Measurements from ENCODE around the gene ZDHHC16. TPM values are rescaled to one million over a fixed set of nuclear protein-coding genes. Genes with fewer than 3 reads are reported as not detected.

Gene ZDHHC16
- total and polyA plus RNA-seq, 2 donors (not counting 1 experiment from before 2014, with no cell fraction given): 24.1 to 41.5 TPM

DNA sequence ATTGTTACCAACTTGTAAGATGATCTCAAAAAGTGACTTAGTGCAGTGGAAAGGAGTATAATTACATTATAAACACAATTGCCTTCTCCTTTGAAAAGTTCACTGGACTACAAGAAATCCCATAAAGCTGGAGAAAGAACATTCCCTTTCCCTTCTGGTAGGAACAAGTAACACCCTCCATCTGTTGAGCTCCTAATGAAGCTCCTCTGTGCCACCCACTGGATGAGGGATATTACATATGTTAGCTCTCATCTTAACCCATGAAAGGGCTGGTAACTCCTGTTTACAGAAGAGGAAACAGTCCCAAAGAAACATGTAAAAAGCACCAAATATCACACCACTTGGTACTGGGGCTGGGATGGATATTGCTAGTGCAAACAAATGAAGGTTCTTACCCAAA, 11.9 kb upstream of the ZDHHC16 start:
- ChIA-PET CTCF (interaction anchor here (1.0 kb wide), 1 partner anchor 28 kb away, joined by 3 read pairs; no protein-coding TSS in a partner anchor), POLR2A (no interaction called here)
- no peak overlapping the region for H2AFZ ChIP-seq (ENCODE audit: insufficient read depth, low read depth, low read length, poor library complexity, severe bottlenecking)
- no peak overlapping the region for H3K4me3 Mint-ChIP-seq
- peaks cover 4% of the 10 kb centered on the region for H3K4me1 Mint-ChIP-seq
- no peak overlapping the region for H3K4me3 ChIP-seq (ENCODE audit: control extremely low read depth in 1 of 5, extremely low read depth in 1 of 5, insufficient read depth in 1 of 5, low read depth in 2 of 5, low read length in 4 of 5)
- TF ChIP-seq, protein P1, sequence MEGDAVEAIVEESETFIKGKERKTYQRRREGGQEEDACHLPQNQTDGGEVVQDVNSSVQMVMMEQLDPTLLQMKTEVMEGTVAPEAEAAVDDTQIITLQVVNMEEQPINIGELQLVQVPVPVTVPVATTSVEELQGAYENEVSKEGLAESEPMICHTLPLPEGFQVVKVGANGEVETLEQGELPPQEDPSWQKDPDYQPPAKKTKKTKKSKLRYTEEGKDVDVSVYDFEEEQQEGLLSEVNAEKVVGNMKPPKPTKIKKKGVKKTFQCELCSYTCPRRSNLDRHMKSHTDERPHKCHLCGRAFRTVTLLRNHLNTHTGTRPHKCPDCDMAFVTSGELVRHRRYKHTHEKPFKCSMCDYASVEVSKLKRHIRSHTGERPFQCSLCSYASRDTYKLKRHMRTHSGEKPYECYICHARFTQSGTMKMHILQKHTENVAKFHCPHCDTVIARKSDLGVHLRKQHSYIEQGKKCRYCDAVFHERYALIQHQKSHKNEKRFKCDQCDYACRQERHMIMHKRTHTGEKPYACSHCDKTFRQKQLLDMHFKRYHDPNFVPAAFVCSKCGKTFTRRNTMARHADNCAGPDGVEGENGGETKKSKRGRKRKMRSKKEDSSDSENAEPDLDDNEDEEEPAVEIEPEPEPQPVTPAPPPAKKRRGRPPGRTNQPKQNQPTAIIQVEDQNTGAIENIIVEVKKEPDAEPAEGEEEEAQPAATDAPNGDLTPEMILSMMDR (IDR thresholded peaks at IDR 0.05): no peak
- no peak for TF ChIP-seq EZH2 (IDR thresholded peaks at IDR 0.05; ENCODE audit: borderline replicate concordance, insufficient read depth, low read depth, low read length, poor library complexity, severe bottlenecking)
- H4K20me1 ChIP-seq (ENCODE audit: control insufficient read depth, insufficient read depth, low read length, poor library complexity, severe bottlenecking): no peaks in the 10 kb centered on the region
- H3K9me3 Mint-ChIP-seq (ENCODE audit: insufficient read depth): no peaks in the 10 kb centered on the region
- peaks cover 10 to 66% of the 10 kb centered on the region in 2 experiments for H3K36me3 ChIP-seq (replicated peaks in 1 of 2; ENCODE audit: control extremely low read depth in 1 of 2, control insufficient read depth in 1 of 2, extremely low read depth in 1 of 2, insufficient read depth in 2 of 2, low read length in 1 of 2)
- H3K79me2 ChIP-seq (ENCODE audit: control insufficient read depth, insufficient read depth, low read length): peaks cover 10% of the 10 kb centered on the region
- intact Hi-C loops (cut with micrococcal nuclease): no loop called here
- H3K27me3 ChIP-seq (replicated peaks in 1 of 4; ENCODE audit: control extremely low read depth in 1 of 4, control insufficient read depth in 3 of 4, insufficient read depth in 4 of 4, low read length in 3 of 4): no peaks in the 10 kb centered on the region
- DNase-seq (no peak), ATAC-seq (ENCODE audit: low read depth) (no peak)
- no peaks in the 10 kb centered on the region for H3K9me3 ChIP-seq (ENCODE audit: control extremely low read depth in 1 of 3, control insufficient read depth in 2 of 3, insufficient read depth in 1 of 3, low read length in 2 of 3)
- H3K9ac ChIP-seq (ENCODE audit: low read length): no peak overlapping the region
- H3K4me2 ChIP-seq (replicated peaks; ENCODE audit: low read depth, low read length, poor library complexity, severe bottlenecking): no peak overlapping the region
- no peaks in the 10 kb centered on the region for H3K27me3 Mint-ChIP-seq
- no peak overlapping the region for H3K27ac ChIP-seq (ENCODE audit: low read length in 2 of 2)
- no peak overlapping the region for H3K27ac Mint-ChIP-seq
- H3K4me1 ChIP-seq (ENCODE audit: control insufficient read depth in 2 of 2, insufficient read depth in 2 of 2, low read length in 2 of 2): no peaks in the 10 kb centered on the region

DNA sequence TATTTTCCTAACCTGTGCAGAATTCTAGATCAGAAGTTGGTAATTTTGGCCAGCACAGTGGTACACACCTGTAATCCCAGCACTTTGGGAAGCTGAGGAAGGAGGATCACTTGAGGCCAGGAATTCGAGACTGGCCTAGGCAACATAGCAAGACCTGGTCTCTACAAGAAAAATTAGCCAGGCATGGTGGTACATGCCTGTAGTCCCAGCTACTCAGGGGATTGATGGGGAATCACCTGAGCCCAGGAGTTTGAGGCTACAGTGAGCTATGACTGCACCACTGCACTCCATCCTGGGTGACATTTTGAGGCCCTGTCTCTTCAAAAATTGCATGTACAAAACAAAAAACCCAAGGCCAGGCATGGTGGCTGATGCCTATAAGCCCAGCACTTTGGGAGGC, 11.4 kb upstream of the ZDHHC16 start:
- no peak overlapping the region for H3K9ac ChIP-seq (ENCODE audit: low read length)
- POLR2A ChIA-PET: no interaction called here
- Mint-ChIP-seq H3K27ac (no peak overlapping the region), H3K27me3 (no peaks in the 10 kb centered on the region), H3K9me3 (ENCODE audit: insufficient read depth) (no peaks in the 10 kb centered on the region), H3K4me3 (no peak overlapping the region), H3K4me1 (no peaks in the 10 kb centered on the region)
- CTCF ChIA-PET: interaction anchor here (1.0 kb wide), 1 partner anchor 28 kb away, joined by 3 read pairs; no protein-coding TSS in a partner anchor
- H2AFZ ChIP-seq (ENCODE audit: insufficient read depth, low read depth, low read length, poor library complexity, severe bottlenecking): no peak overlapping the region
- peaks cover 10 to 66% of the 10 kb centered on the region in 2 experiments for H3K36me3 ChIP-seq (replicated peaks in 1 of 2; ENCODE audit: control extremely low read depth in 1 of 2, control insufficient read depth in 1 of 2, extremely low read depth in 1 of 2, insufficient read depth in 2 of 2, low read length in 1 of 2)
- ATAC-seq (ENCODE audit: low read depth): no peak
- 100% methylated on average over 1 of the region's 1 CpG for WGBS (ENCODE audit: insufficient coverage)
- H3K27ac ChIP-seq (ENCODE audit: low read length in 2 of 2): no peak overlapping the region
- H3K27me3 ChIP-seq (replicated peaks in 1 of 4; ENCODE audit: control extremely low read depth in 1 of 4, control insufficient read depth in 3 of 4, insufficient read depth in 4 of 4, low read length in 3 of 4): no peaks in the 10 kb centered on the region
- intact Hi-C loops (cut with micrococcal nuclease): no loop called here
- H3K9me3 ChIP-seq (ENCODE audit: control extremely low read depth in 1 of 3, control insufficient read depth in 2 of 3, insufficient read depth in 1 of 3, low read length in 2 of 3): no peaks in the 10 kb centered on the region
- peaks cover 5% of the 10 kb centered on the region for H3K79me2 ChIP-seq (ENCODE audit: control insufficient read depth, insufficient read depth, low read length)
- H3K4me3 ChIP-seq (ENCODE audit: control extremely low read depth in 1 of 5, extremely low read depth in 1 of 5, insufficient read depth in 1 of 5, low read depth in 2 of 5, low read length in 4 of 5): no peak overlapping the region
- no peaks in the 10 kb centered on the region for H3K4me1 ChIP-seq (ENCODE audit: control insufficient read depth in 2 of 2, insufficient read depth in 2 of 2, low read length in 2 of 2)
- no peaks in the 10 kb centered on the region for H4K20me1 ChIP-seq (ENCODE audit: control insufficient read depth, insufficient read depth, low read length, poor library complexity, severe bottlenecking)
- TF ChIP-seq, protein P1 (IDR thresholded peaks at IDR 0.05): no peak
- no peak for TF ChIP-seq EZH2 (IDR thresholded peaks at IDR 0.05; ENCODE audit: borderline replicate concordance, insufficient read depth, low read depth, low read length, poor library complexity, severe bottlenecking)
- H3K4me2 ChIP-seq (replicated peaks; ENCODE audit: low read depth, low read length, poor library complexity, severe bottlenecking): no peak overlapping the region
- DNase-seq: no peak

Measured in B cell (primary cell).